Erythroblast (primary cell): ENCODE data around the gene LRMDA.

ENCODE experiments used
- GATA1 ChIP-seq: IDR thresholded peaks from 2 replicates; pipeline ENCODE4 v1.6.1; 2011; ENCODE audit warnings: low read depth, mild to moderate bottlenecking, control low read depth, low read length, moderate library complexity
- POLR2A ChIP-seq: IDR thresholded peaks from 2 replicates; pipeline ENCODE4 v1.6.1; 2011; ENCODE audit warnings: mild to moderate bottlenecking, low read length

GRCh38 chr10:75450644-75451640 lies 19.5 kb downstream of the LRMDA start:
- no peak for TF ChIP-seq POLR2A
- no peak for TF ChIP-seq GATA1
